ENCODE measurements around the gene DOLPP1.

Gene DOLPP1

GRCh38 chr9:129135476-129135875, 54.6 kb downstream of the DOLPP1 start:
- no peak for DNase-seq (ENCODE audit: extremely low spot score, insufficient read length, low read depth)
- no peak for FAIRE-seq

GRCh38 chr9:129136446-129137035, 55.6 kb downstream of the DOLPP1 start:
- FAIRE-seq (no peak), DNase-seq (ENCODE audit: extremely low spot score, insufficient read length, low read depth) (no peak)

- no peak for DNase-seq (ENCODE audit: extremely low spot score, insufficient read length, low read depth)
These were observed 56.6 kb downstream of the DOLPP1 start for GRCh38 chr9:129137292-129138143.

GRCh38 chr9:129138144-129138462, 57.2 kb downstream of the DOLPP1 start:
- DNase-seq (ENCODE audit: extremely low spot score, insufficient read length, low read depth) (no peak), FAIRE-seq (no peak)

More at GRCh38 chr9:129137292-129138143, 56.6 kb downstream of the DOLPP1 start:
- FAIRE-seq = no peak

DNA sequence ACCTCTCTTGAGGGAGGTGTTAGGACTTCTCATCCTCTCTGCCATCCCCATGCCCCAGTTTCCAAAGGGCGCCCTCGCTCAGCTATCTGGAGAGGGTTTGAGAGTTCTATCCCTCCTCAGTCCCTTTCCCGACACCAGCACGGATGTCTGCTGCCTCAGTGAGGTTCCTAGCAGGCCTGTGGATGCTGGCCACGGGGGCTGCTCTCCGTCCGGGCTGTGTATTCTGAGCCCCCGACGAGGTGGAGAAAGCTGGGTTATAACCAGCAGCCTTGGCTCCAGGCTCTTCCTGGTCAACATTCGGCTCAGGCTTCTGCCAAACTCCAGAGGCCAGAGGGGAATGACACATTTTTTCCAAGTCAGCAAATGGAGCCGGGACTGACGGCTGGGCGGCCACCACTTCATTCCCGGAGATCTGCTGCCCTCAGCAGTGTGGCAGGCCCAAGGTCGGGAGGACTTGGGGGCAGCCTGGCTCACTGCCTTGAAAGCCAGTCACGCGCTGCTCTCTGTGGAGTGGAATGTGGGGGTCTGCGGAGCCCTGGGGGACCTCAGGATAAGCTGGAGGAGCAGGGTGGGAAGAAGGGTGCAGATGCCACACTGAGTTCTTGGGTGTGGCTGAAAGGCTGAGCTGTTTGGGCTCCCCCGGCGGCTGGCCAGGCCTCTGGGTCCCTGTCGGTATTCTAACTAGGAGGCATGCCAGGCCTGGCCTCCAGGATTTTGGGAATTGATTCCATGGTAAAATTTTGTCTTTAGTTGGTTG, 57.7 kb downstream of the DOLPP1 start:
- no peak for DNase-seq (ENCODE audit: extremely low spot score, insufficient read length, low read depth)
- FAIRE-seq = no peak

- no peak for DNase-seq (ENCODE audit: extremely low spot score, insufficient read length, low read depth)
- FAIRE-seq = peak; percentile 97
These were observed 58.5 kb downstream of the DOLPP1 start for GRCh38 chr9:129139233-129139992.

- FAIRE-seq (peak; percentile 96), DNase-seq (ENCODE audit: extremely low spot score, insufficient read length, low read depth) (peak; percentile 83)
These were observed 59.1 kb downstream of the DOLPP1 start for GRCh38 chr9:129139993-129140396.
